Measurements from ENCODE around the gene C19orf47.

The C19orf47 gene

GRCh38 chr19:40366697-40367561, 18.7 kb upstream of the C19orf47 start:
- no peak overlapping the region for H3K4me3 ChIP-seq (ENCODE audit: low read length)
- no peak for DNase-seq (ENCODE audit: low read depth)
- TF ChIP-seq CTCF (conservative IDR thresholded peaks at IDR 0.05; ENCODE audit: low read length): no peak

- DNase-seq (ENCODE audit: low read depth): peak; percentile 44
- TF ChIP-seq CTCF (conservative IDR thresholded peaks at IDR 0.05; ENCODE audit: low read length): no peak
- peak overlapping the region; percentile 55 for H3K4me3 ChIP-seq (ENCODE audit: low read length)
Observed at GRCh38 chr19:40365613-40366401, 17.6 kb upstream of the C19orf47 start.

GRCh38 chr19:40365010-40365409, 16.8 kb upstream of the C19orf47 start:
- TF ChIP-seq CTCF (conservative IDR thresholded peaks at IDR 0.05; ENCODE audit: low read length): no peak
- no peak overlapping the region for H3K4me3 ChIP-seq (ENCODE audit: low read length)
- DNase-seq (ENCODE audit: low read depth): no peak

GRCh38 chr19:40363069-40363468, 14.9 kb upstream of the C19orf47 start:
- no peak for DNase-seq (ENCODE audit: low read depth)
- no peak for TF ChIP-seq CTCF (conservative IDR thresholded peaks at IDR 0.05; ENCODE audit: low read length)
- H3K4me3 ChIP-seq (ENCODE audit: low read length): no peak overlapping the region

- DNase-seq (ENCODE audit: low read depth): no peak
- no peak overlapping the region for H3K4me3 ChIP-seq (ENCODE audit: low read length)
- no peak for TF ChIP-seq CTCF (conservative IDR thresholded peaks at IDR 0.05; ENCODE audit: low read length)
Observed at GRCh38 chr19:40362160-40362559, 14.0 kb upstream of the C19orf47 start.

GRCh38 chr19:40360708-40361241, 12.6 kb upstream of the C19orf47 start:
- DNase-seq (ENCODE audit: low read depth): no peak
- TF ChIP-seq CTCF (conservative IDR thresholded peaks at IDR 0.05; ENCODE audit: low read length): no peak
- H3K4me3 ChIP-seq (ENCODE audit: low read length): no peak overlapping the region
